Osteocyte (in vitro differentiated cells): ENCODE results near the gene LSM4. TPM values are rescaled to one million over a fixed set of nuclear protein-coding genes. Genes with fewer than 3 reads are reported as not detected.

ENCODE experiments used
- DNase-seq: peaks from one replicate; pipeline ENCODE4 v3.0.0; 2021; ENCODE audit warnings: mixed read lengths; ENCODE audit not compliant: unreplicated experiment; ENCODE audit errors: extremely low spot score
- H3K27ac Mint-ChIP-seq: one replicate; pipeline ENCODE4 v1.8.0; 2021; ENCODE audit warnings: mild to moderate bottlenecking, mixed read lengths; ENCODE audit not compliant: unreplicated experiment
- H3K27me3 Mint-ChIP-seq: one replicate; pipeline ENCODE4 v1.8.0; 2021; ENCODE audit warnings: mixed read lengths; ENCODE audit not compliant: unreplicated experiment
- H3K36me3 Mint-ChIP-seq: one replicate; pipeline ENCODE4 v1.8.0; 2021; ENCODE audit warnings: mixed read lengths; ENCODE audit not compliant: unreplicated experiment
- H3K4me1 Mint-ChIP-seq: one replicate; pipeline ENCODE4 v1.8.0; 2021; ENCODE audit warnings: mixed read lengths; ENCODE audit not compliant: unreplicated experiment
- H3K4me3 Mint-ChIP-seq: one replicate; pipeline ENCODE4 v1.8.0; 2021; ENCODE audit warnings: mild to moderate bottlenecking, moderate library complexity, mixed read lengths; ENCODE audit not compliant: unreplicated experiment
- H3K9me3 Mint-ChIP-seq: one replicate; pipeline ENCODE4 v1.8.0; 2021; ENCODE audit warnings: mixed read lengths; ENCODE audit not compliant: unreplicated experiment
- CTCF ChIP-seq: fragments of 200-600 bp; sonication (generic); IDR thresholded peaks from 2 replicates; pipeline ENCODE4 v1.5.0; 2021; ENCODE audit warnings: antibody characterized with exemption, mild to moderate bottlenecking, moderate library complexity
- total RNA-seq: library from RNA; stranded (reverse); gene quantifications from 2 replicates; pipeline ENCODE4 v1.2.1, GENCODE V29; 2021

LSM4 gene
- total RNA-seq, 1 donor from 2014 or later, result 92.1 TPM

DNA sequence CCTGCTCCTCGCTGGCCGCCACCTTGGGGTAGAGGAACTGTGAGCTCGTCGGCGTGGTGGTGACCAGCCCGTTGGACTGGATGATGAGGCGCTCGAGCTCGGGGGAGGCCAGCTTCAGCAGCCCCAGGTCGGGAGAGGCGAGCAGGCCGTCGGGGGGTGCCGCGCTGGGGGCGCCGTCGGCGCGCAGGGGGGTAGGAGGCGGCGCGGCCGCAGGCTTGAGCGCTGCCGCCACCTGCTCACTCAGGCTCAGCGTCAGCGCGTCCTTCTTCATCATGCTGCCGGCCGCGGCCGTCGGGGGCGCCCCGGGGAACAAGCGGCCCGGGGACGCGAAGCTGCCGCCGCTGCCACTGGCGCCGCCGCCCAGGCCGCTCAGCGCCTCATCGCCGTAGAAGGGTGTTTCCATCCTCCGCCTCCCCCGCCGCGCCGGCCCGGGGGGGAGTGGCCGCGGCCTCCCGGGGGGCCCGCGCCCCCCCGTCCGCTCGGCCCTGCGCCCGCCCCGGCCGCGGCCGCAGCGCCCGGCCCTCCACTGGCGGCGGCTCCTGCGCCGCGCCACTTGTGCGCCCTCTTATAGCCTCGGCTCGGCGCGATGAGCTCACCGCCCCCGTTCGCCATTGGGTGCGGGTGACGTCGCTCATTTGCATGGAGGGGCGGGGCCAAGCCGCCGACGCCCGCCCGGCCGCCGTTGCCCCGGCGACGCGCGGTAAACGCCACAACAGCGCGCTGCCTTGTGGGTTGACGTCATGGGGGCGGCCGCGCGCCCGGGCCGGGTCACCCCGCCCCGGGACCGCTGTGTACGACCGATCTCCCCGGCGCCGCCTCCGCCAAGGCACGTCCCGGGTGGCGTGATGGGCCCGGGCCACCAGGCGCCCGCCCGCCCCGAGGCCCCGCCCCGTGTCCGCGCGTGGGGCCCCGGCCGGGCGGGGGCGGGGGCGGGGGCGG is 41.5 kb downstream of the LSM4 start, which contains the start of gene JUND:
JUND (minus strand) TSS at position 541 of the 939 bp plus-strand sequence; CDS start at position 403, 138 bp downstream.
- peak; percentile 100 for DNase-seq
- H3K27me3 Mint-ChIP-seq, result no peaks in the 10 kb centered on the region
- H3K4me3 Mint-ChIP-seq, result peak within 1 kb of the TSS; percentile 94
- peaks cover 17% of the 10 kb centered on the region for H3K36me3 Mint-ChIP-seq
- peaks cover 37% of the 10 kb centered on the region for H3K4me1 Mint-ChIP-seq
- peak within 1 kb of the TSS; percentile 99 for H3K27ac Mint-ChIP-seq
- no peak for TF ChIP-seq CTCF
- no peaks in the 10 kb centered on the region for H3K9me3 Mint-ChIP-seq

- H3K4me3 Mint-ChIP-seq, result peak overlapping the region; percentile 94
- H3K9me3 Mint-ChIP-seq, result no peaks in the 10 kb centered on the region
- DNase-seq, result peak; percentile 92
- no peak for TF ChIP-seq CTCF
- peak overlapping the region; percentile 99 for H3K27ac Mint-ChIP-seq
- peaks cover 17% of the 10 kb centered on the region for H3K36me3 Mint-ChIP-seq
- peaks cover 45% of the 10 kb centered on the region for H3K4me1 Mint-ChIP-seq
- no peaks in the 10 kb centered on the region for H3K27me3 Mint-ChIP-seq
Measured at GRCh38 chr19:18280247-18281081, 42.4 kb downstream of the LSM4 start.

- Mint-ChIP-seq H3K4me1 (peaks cover 53% of the 10 kb centered on the region), H3K27ac (peak overlapping the region; percentile 99), H3K4me3 (peak overlapping the region; percentile 94), H3K36me3 (peaks cover 17% of the 10 kb centered on the region), H3K27me3 (no peaks in the 10 kb centered on the region), H3K9me3 (no peaks in the 10 kb centered on the region)
- TF ChIP-seq CTCF, result peak; percentile 84
- peak; percentile 97 for DNase-seq
Measured at GRCh38 chr19:18279516-18280246, 43.2 kb downstream of the LSM4 start.

DNA sequence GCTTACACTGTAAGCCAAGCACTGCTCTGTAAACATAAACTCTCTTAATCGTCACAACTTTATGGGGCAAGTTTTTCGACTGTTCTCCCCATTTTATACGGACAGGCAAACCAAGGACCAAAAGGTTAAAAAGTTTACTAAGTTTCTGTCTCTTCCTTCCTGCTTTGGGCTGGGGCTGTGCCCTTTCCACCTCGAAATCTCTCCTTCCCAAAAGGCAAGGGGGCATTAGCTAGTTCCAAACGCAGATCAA is 43.7 kb downstream of the LSM4 start:
- Mint-ChIP-seq H3K4me3 (peak overlapping the region; percentile 94), H3K9me3 (no peaks in the 10 kb centered on the region), H3K27me3 (no peaks in the 10 kb centered on the region), H3K36me3 (peaks cover 17% of the 10 kb centered on the region), H3K27ac (peak overlapping the region; percentile 99), H3K4me1 (peaks cover 57% of the 10 kb centered on the region)
- no peak for TF ChIP-seq CTCF
- no peak for DNase-seq
